Ovary (tissue), 3 donors: ENCODE measurements around the gene AKAP14.

ENCODE experiments used
- CTCF ChIP-seq, 3 donors: fragments of 450-650 bp in 2 of 3; fragments of 200-600 bp in 1 of 3; IDR thresholded peaks; one replicate each; pipeline versions ENCODE4 v1.5.1 to v1.8.0; 2016 to 2022; ENCODE audit warnings: antibody characterized with exemption in 3 of 3, mild to moderate bottlenecking in 1 of 3
- EP300 ChIP-seq: sonication (generic); formaldehyde crosslinking; IDR thresholded peaks from one replicate; pipeline ENCODE4 v1.6.1; 2017; ENCODE audit warnings: antibody characterized with exemption
- POLR2A ChIP-seq: fragments of 450-650 bp; IDR thresholded peaks from one replicate; pipeline ENCODE4 v1.6.1; 2017; ENCODE audit warnings: antibody characterized with exemption, mild to moderate bottlenecking, moderate library complexity
- donor health status: DM: no; HTN: no; CAD: no.

GRCh38 chrX:119942831-119943184 is 47.1 kb downstream of the AKAP14 start:
- TF ChIP-seq CTCF (IDR thresholded peaks at IDR 0.05) = no peak
- TF ChIP-seq POLR2A = no peak
- no peak for TF ChIP-seq EP300
